Tibial artery (tissue), 4 donors: Measurements from ENCODE around the gene COL20A1.

Source experiments
- DNase-seq, 2 donors: peaks; one replicate each; pipeline ENCODE4 v3.0.0-alpha.2; 2019
- H3K27ac ChIP-seq, 2 donors: fragments of 200-600 bp; sonication (generic) in 1 of 2; 1 replicate in 1 of 2; 2 replicates in 1 of 2; pipeline ENCODE4 v1.5.1; 2018 to 2019; ENCODE audit warnings: mild to moderate bottlenecking in 1 of 2
- H3K27me3 ChIP-seq, 2 donors: fragments of 200-600 bp; sonication (generic) in 1 of 2; one replicate each; pipeline versions ENCODE4 v1.5.1 to v1.6.0; 2016 to 2019
- H3K36me3 ChIP-seq, 3 donors: fragments of 200-600 bp; sonication (generic) in 2 of 3; one replicate each; pipeline ENCODE4 v1.5.1; 2016 to 2019; ENCODE audit warnings: mild to moderate bottlenecking in 2 of 3
- H3K4me1 ChIP-seq, 4 donors: fragments of 200-600 bp; sonication (generic) in 2 of 4; 1 replicate in 3 of 4; 2 replicates in 1 of 4; pipeline ENCODE4 v1.5.1; 2016 to 2019
- H3K4me3 ChIP-seq, 2 donors: fragments of 200-600 bp; sonication (generic) in 1 of 2; 1 replicate in 1 of 2; 2 replicates in 1 of 2; pipeline ENCODE4 v1.5.1; 2018 to 2019; ENCODE audit warnings: mild to moderate bottlenecking in 2 of 2
- H3K9me3 ChIP-seq, 3 donors: fragments of 200-600 bp; sonication (generic) in 1 of 3; one replicate each; pipeline ENCODE4 v1.5.1; 2016 to 2019
- CTCF ChIP-seq, 2 experiments: fragments of 200-600 bp in 1 of 2; fragments of 450-650 bp in 1 of 2; IDR thresholded peaks; one replicate each; pipeline ENCODE4 v1.5.1; 2017 to 2019; ENCODE audit warnings: antibody characterized with exemption in 2 of 2, mild to moderate bottlenecking in 1 of 2, moderate library complexity in 1 of 2
- intact Hi-C: fragments of 100-400 bp; cut with DNase I; formaldehyde crosslinking; loops from one replicate; pipeline ENCODE4 v1.15.0; 2023; ENCODE audit warnings: low total_unique reads

The COL20A1 gene

DNA sequence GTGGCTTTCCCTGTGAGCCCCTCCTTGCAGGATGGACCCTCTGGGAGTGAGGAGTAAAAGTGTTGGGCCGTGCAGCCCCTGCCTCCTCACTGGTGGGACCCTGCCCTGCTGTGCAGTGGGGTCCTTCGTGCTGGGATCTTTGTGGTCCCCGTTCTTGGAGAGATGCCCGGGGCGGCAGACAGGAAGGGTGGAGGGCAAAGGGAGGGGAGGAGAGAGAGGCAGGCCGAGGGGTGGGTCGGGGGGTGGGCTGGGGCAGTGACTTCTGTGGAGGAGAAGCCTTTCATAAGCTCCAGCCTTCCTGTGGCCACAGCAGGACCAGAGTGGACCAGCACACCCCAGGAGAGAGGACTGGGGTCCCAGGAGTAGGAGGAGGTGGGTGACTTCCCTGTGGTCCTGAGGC lies at the start of gene COL20A1:
TSS of gene COL20A1 (plus strand) at position 283 of the 400 bp plus-strand sequence. CDS start 1,922 bp downstream, outside the sequence.
- TF ChIP-seq CTCF (IDR thresholded peaks at IDR 0.05): no peak
- peaks cover 0 to 61% of the 10 kb centered on the region in 2 donors for H3K27me3 ChIP-seq
- no peaks in the 10 kb centered on the region for H3K9me3 ChIP-seq
- H3K36me3 ChIP-seq: peaks cover 10 to 20% (median 16%) of the 10 kb centered on the region in 3 donors
- intact Hi-C loops: no loop called here
- H3K4me1 ChIP-seq: peaks cover 0 to 5% (median 0%) of the 10 kb centered on the region in 4 donors
- H3K4me3 ChIP-seq: no peak within 1 kb of the TSS
- no peak for DNase-seq
- no peak within 1 kb of the TSS for H3K27ac ChIP-seq

DNA sequence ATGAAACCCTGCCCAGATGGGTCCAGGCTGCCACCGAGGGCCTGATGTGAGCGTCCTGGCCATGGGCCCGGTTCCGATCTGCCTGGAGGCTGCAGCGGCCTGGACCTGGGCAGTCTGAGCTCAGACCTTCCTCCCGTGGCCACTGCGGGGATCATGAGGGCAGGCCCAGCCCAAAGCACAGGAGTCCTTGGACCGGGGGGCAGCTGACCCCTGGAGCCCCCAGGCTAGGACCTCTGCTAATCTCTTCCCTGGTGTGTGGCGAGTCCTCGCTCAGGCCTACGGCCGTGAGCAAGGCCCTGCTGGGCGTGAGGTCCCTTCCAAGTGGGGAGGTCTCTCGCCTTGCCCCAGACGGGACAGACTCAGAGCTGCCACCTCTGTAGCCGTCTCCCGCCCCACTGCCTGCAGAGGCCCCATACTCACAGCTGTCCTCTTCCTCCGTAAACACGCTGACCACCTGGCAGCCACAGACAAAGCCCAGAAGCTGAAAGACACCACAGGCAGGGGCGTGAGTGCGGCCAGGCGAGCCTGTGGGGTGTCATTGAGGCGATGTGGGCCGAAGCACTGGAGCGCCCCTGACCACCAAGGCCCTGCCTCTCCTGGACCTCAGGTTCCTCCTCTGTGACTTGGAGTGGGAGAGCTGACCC lies 49.3 kb upstream of the COL20A1 start:
- no peak for TF ChIP-seq CTCF (IDR thresholded peaks at IDR 0.05)
- no peak overlapping the region for H3K27ac ChIP-seq
- H3K4me3 ChIP-seq: no peak overlapping the region
- H3K4me1 ChIP-seq: peaks cover 0 to 3% (median 0%) of the 10 kb centered on the region in 4 donors
- intact Hi-C loops: no loop called here
- H3K27me3 ChIP-seq: peaks cover 0 to 85% of the 10 kb centered on the region in 2 donors
- H3K36me3 ChIP-seq: no peaks in the 10 kb centered on the region
- no peak for DNase-seq
- no peaks in the 10 kb centered on the region for H3K9me3 ChIP-seq

DNA sequence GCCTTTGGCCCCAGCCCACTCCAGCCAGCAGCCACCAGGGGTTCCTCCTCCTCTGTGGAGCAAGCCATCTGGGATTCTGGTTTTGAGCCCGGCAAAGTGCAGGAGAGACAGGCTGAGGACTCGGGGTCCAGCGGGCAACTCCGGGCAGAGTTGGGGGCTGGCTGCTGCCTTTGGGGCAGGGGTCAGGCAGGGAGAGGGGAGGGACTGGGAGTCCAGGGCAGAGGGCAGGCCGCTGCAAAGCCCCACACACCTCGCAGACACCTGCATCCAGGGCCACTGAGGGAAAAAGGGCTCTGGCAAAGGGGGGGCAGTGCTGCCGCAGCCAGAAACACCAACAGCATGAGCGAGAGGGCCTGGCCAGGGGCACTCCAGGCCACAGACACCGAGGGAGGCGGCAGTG lies 48.5 kb upstream of the COL20A1 start:
- TF ChIP-seq CTCF (IDR thresholded peaks at IDR 0.05): no peak
- intact Hi-C loops: no loop called here
- Histone ChIP-seq H3K4me3 (no peak overlapping the region), H3K36me3 (no peaks in the 10 kb centered on the region), H3K4me1 (peaks cover 0 to 3% (median 0%) of the 10 kb centered on the region in 4 donors), H3K27me3 (peaks cover 0 to 91% of the 10 kb centered on the region in 2 donors), H3K27ac (no peak overlapping the region), H3K9me3 (no peaks in the 10 kb centered on the region)
- DNase-seq: no peak

- intact Hi-C loops: no loop called here
- Histone ChIP-seq H3K9me3 (no peaks in the 10 kb centered on the region), H3K4me3 (no peak overlapping the region), H3K27ac (no peak overlapping the region), H3K4me1 (peaks cover 0 to 3% (median 0%) of the 10 kb centered on the region in 4 donors), H3K36me3 (no peaks in the 10 kb centered on the region), H3K27me3 (peaks cover 0 to 93% of the 10 kb centered on the region in 2 donors)
- no peak for TF ChIP-seq CTCF (IDR thresholded peaks at IDR 0.05)
- DNase-seq: no peak
Observed at GRCh38 chr20:63246490-63247288, 46.3 kb upstream of the COL20A1 start.

DNA sequence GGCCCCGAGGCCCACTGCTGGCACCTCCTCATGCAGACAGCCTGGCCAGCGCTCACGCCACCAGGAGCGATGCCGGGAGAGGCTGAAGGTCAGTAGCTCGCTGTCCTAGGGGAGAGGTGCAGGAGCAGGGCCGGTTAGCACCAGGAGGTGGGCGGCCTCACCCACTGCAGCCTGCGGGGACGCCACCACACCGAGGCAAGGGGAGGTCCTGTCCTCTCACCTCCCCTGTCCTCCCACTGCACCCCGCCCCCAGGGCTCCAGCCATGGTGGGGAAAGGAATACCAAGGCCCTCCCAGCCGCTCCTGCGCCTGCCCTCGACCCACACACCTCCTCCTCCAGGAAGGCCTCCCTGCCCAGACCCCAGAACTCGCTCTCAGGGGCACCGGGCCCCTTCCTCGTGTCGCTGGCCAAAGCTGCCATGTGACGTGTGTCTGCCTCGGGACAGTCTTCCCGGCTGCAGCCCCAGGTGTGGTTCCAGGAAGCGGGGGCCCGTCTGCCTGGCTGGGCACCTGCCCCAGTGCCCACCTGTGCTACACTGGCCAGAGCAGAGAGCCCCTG lies 45.2 kb upstream of the COL20A1 start:
- Histone ChIP-seq H3K27me3 (peaks cover 0 to 95% of the 10 kb centered on the region in 2 donors), H3K9me3 (no peaks in the 10 kb centered on the region), H3K36me3 (no peaks in the 10 kb centered on the region), H3K4me1 (peaks cover 0 to 3% (median 0%) of the 10 kb centered on the region in 4 donors), H3K4me3 (no peak overlapping the region), H3K27ac (no peak overlapping the region)
- no peak for DNase-seq
- intact Hi-C loops: no loop called here
- no peak for TF ChIP-seq CTCF (IDR thresholded peaks at IDR 0.05)
